HepG2 (cell line): Measurements from ENCODE around the gene SLC9A4. TPM values are rescaled to one million over a fixed set of nuclear protein-coding genes. Genes with fewer than 3 reads are reported as not detected.

Source experiments
- ATAC-seq: fragments of 200-7000 bp; cut with Tn5 transposase; 3 replicates; pipeline ENCODE4 v1.9.1; 2020; ENCODE audit warnings: mild to moderate bottlenecking, moderate library complexity
- BruUV-seq: library from RNA; stranded (reverse); fragments of 400-500 nt; replicated peaks from 2 replicates; lab custom pipeline; 2021; lab: Mats Ljungman, UMichigan
- CTCF ChIA-PET: fragments of 300-600 bp; formaldehyde crosslinking; extraction: SDS; loops from one replicate; lab custom pipeline; 2021; ENCODE audit warnings: low total read pairs, inconsistent platforms, low intra/inter-chr PET ratio; lab: Yijun Ruan, JAX
- POLR2A ChIA-PET: fragments of 350-600 bp; sonication (Branson Sonifier 250); formaldehyde crosslinking; loops from one replicate; lab custom pipeline; 2020; ENCODE audit warnings: antibody characterized with exemption, inconsistent platforms; lab: Yijun Ruan, JAX
- DNase-seq: peaks from one replicate; pipeline ENCODE4 v3.0.0-alpha.2; 2015; ENCODE audit warnings: low spot score
- FAIRE-seq: peaks from 3 replicates; lab custom pipeline; 2011; peaks lifted over from hg19 to GRCh38; lab: Jason Lieb, UNC
- H2AFZ ChIP-seq: one replicate; pipeline ENCODE4 v1.6.1; 2011; ENCODE audit warnings: low read length, inconsistent platforms
- H3K27ac ChIP-seq: fragments of 300-600 bp; 3 replicates; pipeline ENCODE4 v1.8.0; 2011; ENCODE audit warnings: mixed run types, mild to moderate bottlenecking, mixed read lengths, low read length, inconsistent platforms; ENCODE audit not compliant: insufficient read depth; ENCODE audit errors: extremely low read length
- H3K27me3 ChIP-seq, 2 experiments: fragments of 200-600 bp in 1 of 2; 2 replicates in 1 of 2; 3 replicates in 1 of 2; pipeline versions ENCODE4 v1.6.0 to v1.8.0; 2011; ENCODE audit warnings: low read length in 2 of 2, mild to moderate bottlenecking in 2 of 2, moderate library complexity in 2 of 2, inconsistent platforms in 1 of 2; ENCODE audit not compliant: insufficient read depth in 2 of 2, control insufficient read depth in 1 of 2
- H3K36me3 ChIP-seq, 2 experiments: fragments of 200-600 bp in 1 of 2; replicated peaks in 1 of 2; 2 replicates in 1 of 2; 3 replicates in 1 of 2; pipeline versions ENCODE4 v1.5.1 to v1.8.0; 2011; ENCODE audit warnings: low read length in 2 of 2, inconsistent platforms in 1 of 2; ENCODE audit not compliant: insufficient read depth in 2 of 2, control insufficient read depth in 1 of 2
- H3K4me1 ChIP-seq: 2 replicates; pipeline ENCODE4 v1.5.1; 2012; ENCODE audit warnings: low read length, inconsistent platforms; ENCODE audit not compliant: insufficient read depth
- H3K4me2 ChIP-seq: 2 replicates; pipeline ENCODE4 v1.6.0; 2011; ENCODE audit warnings: low read depth, low read length, inconsistent platforms
- H3K4me3 ChIP-seq, 3 experiments: fragments of 200-600 bp in 1 of 3; sonication (generic), shearing (Covaris generic) in 1 of 3; replicated peaks in 1 of 3; 2 replicates each; pipeline ENCODE4 v1.5.1; 2011 to 2016; ENCODE audit warnings: low read length in 3 of 3, inconsistent platforms in 2 of 3, low read depth in 2 of 3, mild to moderate bottlenecking in 2 of 3, control low read depth in 1 of 3, mixed read lengths in 1 of 3; ENCODE audit not compliant: insufficient read depth in 1 of 3
- H3K79me2 ChIP-seq: one replicate; pipeline ENCODE4 v1.6.1; 2011; ENCODE audit warnings: low read length, inconsistent platforms; ENCODE audit not compliant: insufficient read depth
- H3K9ac ChIP-seq: 2 replicates; pipeline ENCODE4 v1.6.0; 2011; ENCODE audit warnings: mild to moderate bottlenecking, low read depth, low read length, inconsistent platforms; ENCODE audit not compliant: insufficient read depth
- H3K9me3 ChIP-seq: 2 replicates; pipeline ENCODE4 v1.5.1; 2012; ENCODE audit warnings: mild to moderate bottlenecking, low read length
- H4K20me1 ChIP-seq: 2 replicates; pipeline ENCODE4 v1.6.0; 2011; ENCODE audit warnings: inconsistent platforms, mild to moderate bottlenecking, low read length, moderate library complexity; ENCODE audit not compliant: insufficient read depth
- ELF4 ChIP-seq: sonication (generic); formaldehyde crosslinking; IDR thresholded peaks from 2 replicates; pipeline ENCODE4 v1.5.0; 2020; ENCODE audit warnings: missing genetic modification reagents, mild to moderate bottlenecking, moderate library complexity, borderline replicate concordance
- ESRRA ChIP-seq: sonication (generic); formaldehyde crosslinking; IDR thresholded peaks from 2 replicates; pipeline ENCODE4 v1.5.1; 2020; ENCODE audit warnings: mild to moderate bottlenecking, low read depth, missing genetic modification reagents
- PCBP2 ChIP-seq: fragments of 200-400 bp; formaldehyde crosslinking; optimal IDR thresholded peaks from 2 replicates; pipeline ENCODE3; 2018; ENCODE audit warnings: low read length, low read depth; ENCODE audit not compliant: poor library complexity, severe bottlenecking
- SP5 ChIP-seq: IDR thresholded peaks from 2 replicates; pipeline ENCODE4 v1.6.1; 2016; ENCODE audit warnings: low read depth, borderline replicate concordance
- ZNF468 ChIP-seq: sonication (generic); formaldehyde crosslinking; IDR thresholded peaks from 2 replicates; pipeline ENCODE4 v1.8.0; 2022; ENCODE audit warnings: mild to moderate bottlenecking, moderate library complexity, missing genetic modification reagents
- WGBS: methylation state at CpG from one replicate; pipeline ENCODE4 v1.1.6; 2017; ENCODE audit warnings: low lambda C conversion rate; 5-methylcytosine and 5-hydroxymethylcytosine counted together
- in situ Hi-C: cut with HindIII; loops from 2 replicates; pipeline ENCODE4 v1.10.0; 2017; ENCODE audit warnings: low pct_unique_long_range_greater_than_20kb; ENCODE audit not compliant: extremely low pct_ligation_motif_present
- intact Hi-C: fragments of 100-400 bp; cut with micrococcal nuclease; formaldehyde crosslinking; loops from one replicate; pipeline ENCODE4 v1.10.0; 2022; ENCODE audit not compliant: unreplicated experiment
- polyA plus RNA-seq, 8 experiments: library from polyadenylated mRNA; depleted of rRNA in 3 of 8; stranded (reverse) in 7 of 8; unstranded in 1 of 8; fragments of >200 nt; fragmentation: Illumina TruSeq in 4 of 8; extraction: Trizol in 4 of 8; gene quantifications; 2 replicates each; pipeline versions ENCODE4 v1.2.1 to v1.2.3, GENCODE V29; 2011 to 2016; ENCODE audit warnings: low read depth in 4 of 8, missing spikeins in 1 of 8, mixed read lengths in 1 of 8; ENCODE audit not compliant: insufficient read depth in 1 of 8
- total RNA-seq, 5 experiments: library from RNA; depleted of rRNA; stranded (reverse); fragments of >200 nt; fragmentation: Illumina TruSeq; extraction: Trizol; gene quantifications; 2 replicates each; pipeline ENCODE4 v1.2.3, GENCODE V29; 2016; ENCODE audit warnings: low read depth in 1 of 5
- TF ChIP-seq, protein P1 (sequence below): sonication (generic); formaldehyde crosslinking; IDR thresholded peaks from 2 replicates; pipeline ENCODE4 v1.4.0; 2020; ENCODE audit warnings: missing genetic modification reagents, mild to moderate bottlenecking, borderline replicate concordance

Gene SLC9A4
- total and polyA plus RNA-seq, 2 of the 13 experiments (the other 11 are each of a cell fraction or from before 2014, with no cell fraction given) = not detected

DNA sequence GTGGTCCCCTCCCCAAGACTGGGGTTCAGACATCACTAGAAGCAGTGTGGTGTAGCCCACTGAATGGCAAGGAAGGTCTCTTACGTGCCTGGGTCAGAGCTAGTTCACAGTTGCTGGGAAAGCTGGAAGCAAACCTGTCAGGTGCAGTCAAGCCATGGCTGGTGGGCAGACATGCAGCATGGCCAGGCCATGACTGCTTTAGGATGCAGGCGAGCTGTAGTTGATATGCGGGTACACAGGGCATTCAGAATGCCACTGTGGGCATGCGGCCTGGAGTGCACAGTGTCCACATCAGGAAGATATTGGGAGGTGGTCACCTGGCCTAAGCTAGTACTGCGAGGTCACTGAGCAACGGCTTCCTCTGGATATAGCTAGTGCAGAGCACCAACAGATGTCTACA, 11.8 kb upstream of the SLC9A4 start:
- FAIRE-seq (no peak), ATAC-seq (no peak), DNase-seq (no peak)
- POLR2A ChIA-PET = no interaction called here
- Histone ChIP-seq H3K27ac (no peak overlapping the region), H2AFZ (no peak overlapping the region), H3K36me3 (no peaks in the 10 kb centered on the region), H3K9me3 (no peaks in the 10 kb centered on the region), H3K27me3 (no peaks in the 10 kb centered on the region; a peak in 1 of 5 replicates), H3K79me2 (no peaks in the 10 kb centered on the region), H4K20me1 (no peaks in the 10 kb centered on the region), H3K9ac (no peak overlapping the region), H3K4me2 (no peak overlapping the region), H3K4me3 (no peak overlapping the region), H3K4me1 (no peaks in the 10 kb centered on the region)
- no TSS peak for BruUV-seq
- CTCF ChIA-PET = no interaction called here
- intact Hi-C loops (no loop called here), in situ Hi-C loops (no loop called here)
- TF ChIP-seq SP5 (CRISPR knock-in tag) (no peak), ZNF468 (CRISPR knock-in tag) (no peak), ELF4 (CRISPR knock-in tag) (no peak), ESRRA (CRISPR knock-in tag) (no peak), PCBP2 (no peak)
- TF ChIP-seq, protein P1, sequence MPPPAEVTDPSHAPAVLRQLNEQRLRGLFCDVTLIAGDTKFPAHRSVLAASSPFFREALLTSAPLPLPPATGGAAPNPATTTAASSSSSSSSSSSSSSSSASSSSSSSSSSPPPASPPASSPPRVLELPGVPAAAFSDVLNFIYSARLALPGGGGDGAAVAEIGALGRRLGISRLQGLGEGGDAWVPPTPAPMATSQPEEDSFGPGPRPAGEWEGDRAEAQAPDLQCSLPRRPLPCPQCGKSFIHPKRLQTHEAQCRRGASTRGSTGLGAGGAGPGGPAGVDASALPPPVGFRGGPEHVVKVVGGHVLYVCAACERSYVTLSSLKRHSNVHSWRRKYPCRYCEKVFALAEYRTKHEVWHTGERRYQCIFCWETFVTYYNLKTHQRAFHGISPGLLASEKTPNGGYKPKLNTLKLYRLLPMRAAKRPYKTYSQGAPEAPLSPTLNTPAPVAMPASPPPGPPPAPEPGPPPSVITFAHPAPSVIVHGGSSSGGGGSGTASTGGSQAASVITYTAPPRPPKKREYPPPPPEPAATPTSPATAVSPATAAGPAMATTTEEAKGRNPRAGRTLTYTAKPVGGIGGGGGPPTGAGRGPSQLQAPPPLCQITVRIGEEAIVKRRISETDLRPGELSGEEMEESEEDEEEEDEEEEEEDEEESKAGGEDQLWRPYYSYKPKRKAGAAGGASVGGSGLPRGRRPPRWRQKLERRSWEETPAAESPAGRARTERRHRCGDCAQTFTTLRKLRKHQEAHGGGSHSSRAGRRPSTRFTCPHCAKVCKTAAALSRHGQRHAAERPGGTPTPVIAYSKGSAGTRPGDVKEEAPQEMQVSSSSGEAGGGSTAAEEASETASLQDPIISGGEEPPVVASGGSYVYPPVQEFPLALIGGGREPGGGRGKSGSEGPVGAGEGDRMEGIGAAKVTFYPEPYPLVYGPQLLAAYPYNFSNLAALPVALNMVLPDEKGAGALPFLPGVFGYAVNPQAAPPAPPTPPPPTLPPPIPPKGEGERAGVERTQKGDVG (CRISPR knock-in tag) = no peak
- 7% methylated on average over 6 of the region's 6 CpGs for WGBS
